NCI-H2107 (cell line): ENCODE data around the gene PRPF40B.

ENCODE experiments used
- DNase-seq: peaks from one replicate; lab custom pipeline; 2025; lab: John Stamatoyannopoulos, UW

PRPF40B gene

DNA sequence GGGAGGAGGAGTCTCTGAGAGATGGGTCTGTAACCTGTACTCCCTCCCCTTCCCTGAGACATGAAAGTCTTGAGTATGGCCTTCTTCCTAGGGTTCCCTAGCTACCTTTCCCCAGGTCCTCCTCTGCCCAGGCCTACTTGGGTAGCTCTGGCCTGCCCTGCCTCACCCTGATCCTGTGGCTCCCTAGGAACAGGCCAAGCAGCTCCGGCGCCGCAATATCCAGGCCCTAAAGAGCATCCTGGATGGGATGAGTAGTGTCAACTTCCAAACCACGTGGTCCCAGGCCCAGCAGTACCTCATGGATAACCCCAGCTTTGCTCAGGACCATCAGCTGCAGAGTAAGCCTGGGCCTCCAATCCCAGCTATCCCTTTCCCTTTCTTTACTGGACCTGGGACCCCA is 12.3 kb downstream of the PRPF40B start:
- no peak for DNase-seq

DNA sequence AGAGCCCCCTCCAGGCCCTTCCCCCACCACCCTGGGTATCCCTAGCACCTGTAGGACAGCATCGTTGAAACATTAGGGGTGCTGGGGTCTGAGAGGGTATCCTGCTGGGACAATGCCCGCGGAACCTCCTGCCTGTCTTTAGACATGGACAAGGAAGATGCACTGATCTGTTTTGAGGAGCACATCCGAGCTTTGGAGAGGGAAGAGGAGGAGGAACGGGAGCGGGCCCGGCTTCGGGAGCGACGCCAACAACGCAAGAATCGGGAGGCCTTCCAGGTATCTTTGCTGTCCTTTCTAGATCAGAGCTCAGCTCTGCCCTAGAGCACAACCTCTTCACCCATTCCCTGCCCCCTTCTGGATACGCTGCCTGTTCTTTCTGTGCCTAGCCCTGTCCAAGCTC is 13.2 kb downstream of the PRPF40B start:
- no peak for DNase-seq

DNA sequence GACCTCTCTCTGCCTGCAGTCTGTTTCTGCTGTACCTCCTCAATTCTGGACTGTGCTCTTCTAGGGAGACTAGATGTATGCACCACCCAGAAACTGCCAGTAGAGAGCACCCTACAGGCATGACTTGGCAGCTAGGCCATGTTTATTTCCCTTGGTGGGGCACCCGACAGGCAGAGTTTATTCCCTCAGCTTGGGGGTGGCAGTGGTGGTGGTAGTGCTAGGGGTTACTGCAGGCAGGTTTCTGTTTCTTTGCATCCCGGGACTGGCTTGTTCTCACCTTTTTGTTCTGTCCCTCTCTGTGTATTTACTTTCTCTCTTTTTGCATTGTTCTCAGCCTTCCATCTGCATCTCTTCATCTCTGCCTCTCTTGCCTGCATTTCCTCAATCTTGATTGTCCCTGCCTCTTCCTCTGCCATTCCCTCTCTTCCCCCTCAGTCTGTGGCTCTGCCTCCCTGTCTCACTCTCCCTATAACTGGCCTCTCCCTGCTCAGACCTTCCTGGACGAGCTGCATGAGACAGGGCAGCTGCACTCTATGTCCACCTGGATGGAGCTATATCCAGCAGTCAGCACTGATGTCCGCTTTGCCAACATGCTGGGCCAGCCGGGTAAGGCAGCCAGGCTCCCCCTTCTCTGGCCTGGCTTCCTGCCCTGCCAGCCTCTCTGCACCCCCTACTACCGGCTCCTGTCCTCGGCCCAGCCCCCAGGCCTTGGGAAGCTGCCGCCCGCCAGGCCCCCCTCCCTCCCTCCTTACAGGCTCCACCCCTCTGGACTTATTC is 13.8 kb downstream of the PRPF40B start:
- DNase-seq: no peak

DNA sequence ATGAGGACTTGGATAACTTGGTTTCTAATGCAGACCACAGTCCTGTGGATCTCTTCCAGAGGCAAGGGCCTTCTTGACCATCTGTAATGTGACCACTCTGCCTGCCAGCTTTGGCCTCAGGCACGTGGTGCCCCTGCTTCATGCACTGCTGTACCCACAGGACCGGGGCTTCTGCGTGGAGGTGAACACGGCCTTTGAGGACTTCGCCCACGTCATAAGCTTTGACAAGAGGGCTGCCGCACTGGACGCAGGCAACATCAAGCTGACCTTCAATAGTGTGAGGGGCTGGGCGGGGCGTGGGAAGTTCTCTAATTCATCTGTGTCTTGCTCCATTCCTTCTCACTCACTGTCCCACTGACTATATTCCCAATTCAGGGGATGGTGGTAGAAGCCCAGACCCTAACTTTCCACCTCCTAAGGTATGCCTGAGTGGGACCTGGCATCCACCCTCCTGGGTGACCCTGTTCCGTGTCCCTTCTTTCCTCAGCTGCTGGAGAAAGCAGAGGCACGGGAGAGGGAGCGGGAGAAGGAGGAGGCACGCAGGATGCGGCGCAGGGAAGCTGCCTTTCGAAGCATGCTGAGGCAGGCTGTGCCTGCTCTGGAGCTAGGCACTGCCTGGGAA is 18.5 kb downstream of the PRPF40B start:
- no peak for DNase-seq

GRCh38 chr12:49642370-49642802 is 19.0 kb downstream of the PRPF40B start:
- DNase-seq: no peak

DNA sequence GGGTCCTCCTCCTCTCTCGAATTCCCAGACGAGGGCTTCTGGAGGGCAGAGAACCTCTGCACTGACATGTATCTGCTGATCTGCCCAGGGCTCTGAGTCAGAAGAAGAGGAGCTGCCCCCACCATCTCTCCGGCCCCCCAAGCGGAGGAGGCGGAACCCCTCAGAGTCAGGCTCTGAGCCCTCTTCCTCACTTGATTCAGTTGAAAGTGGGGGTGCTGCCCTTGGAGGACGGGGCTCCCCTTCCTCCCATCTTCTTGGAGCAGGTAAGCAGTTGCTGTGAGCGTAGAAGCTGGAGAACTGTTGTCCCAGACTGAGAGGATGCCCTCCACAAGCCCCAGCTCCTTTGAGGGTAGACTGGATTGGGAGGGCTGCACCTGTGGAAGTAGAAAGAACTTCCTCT is 19.8 kb downstream of the PRPF40B start:
- no peak for DNase-seq

DNA sequence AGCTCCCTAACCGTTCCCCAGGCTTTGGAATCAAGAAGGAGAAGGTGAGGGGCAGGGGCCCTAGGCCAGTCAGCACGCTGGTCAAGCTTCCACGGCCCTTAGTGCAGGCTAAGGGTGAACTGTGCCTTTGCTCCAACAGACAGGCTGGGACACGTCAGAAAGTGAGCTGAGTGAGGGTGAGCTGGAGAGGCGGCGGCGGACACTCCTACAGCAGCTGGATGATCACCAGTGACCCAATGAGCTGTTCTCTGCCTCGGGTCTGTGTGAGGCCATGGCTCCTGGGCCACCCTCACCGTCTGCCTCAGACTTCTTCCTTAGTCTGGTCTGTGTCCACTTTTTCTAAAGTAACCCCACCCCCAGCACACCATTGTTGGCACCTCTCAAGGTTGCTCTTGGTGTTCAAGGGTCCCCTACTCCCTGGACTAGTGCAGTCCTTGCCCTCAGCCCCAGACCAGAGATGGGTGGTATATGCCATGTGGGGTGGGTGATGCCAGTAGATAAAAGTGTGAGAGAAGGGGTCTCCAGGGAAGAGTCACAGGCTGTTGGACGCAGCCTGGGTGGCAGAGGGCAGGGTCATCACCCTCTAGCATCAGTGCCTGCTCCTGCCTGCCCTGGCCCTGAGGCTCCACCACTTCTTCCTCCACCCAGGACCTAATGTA is 20.7 kb downstream of the PRPF40B start:
- no peak for DNase-seq

- peak; percentile 34 for DNase-seq
Observed at GRCh38 chr12:49644620-49644994, 21.2 kb downstream of the PRPF40B start.

GRCh38 chr12:49645146-49646039 is 22.0 kb downstream of the PRPF40B start:
- DNase-seq: no peak

- DNase-seq: no peak
Observed at GRCh38 chr12:49646331-49646830, 23.0 kb downstream of the PRPF40B start.

DNA sequence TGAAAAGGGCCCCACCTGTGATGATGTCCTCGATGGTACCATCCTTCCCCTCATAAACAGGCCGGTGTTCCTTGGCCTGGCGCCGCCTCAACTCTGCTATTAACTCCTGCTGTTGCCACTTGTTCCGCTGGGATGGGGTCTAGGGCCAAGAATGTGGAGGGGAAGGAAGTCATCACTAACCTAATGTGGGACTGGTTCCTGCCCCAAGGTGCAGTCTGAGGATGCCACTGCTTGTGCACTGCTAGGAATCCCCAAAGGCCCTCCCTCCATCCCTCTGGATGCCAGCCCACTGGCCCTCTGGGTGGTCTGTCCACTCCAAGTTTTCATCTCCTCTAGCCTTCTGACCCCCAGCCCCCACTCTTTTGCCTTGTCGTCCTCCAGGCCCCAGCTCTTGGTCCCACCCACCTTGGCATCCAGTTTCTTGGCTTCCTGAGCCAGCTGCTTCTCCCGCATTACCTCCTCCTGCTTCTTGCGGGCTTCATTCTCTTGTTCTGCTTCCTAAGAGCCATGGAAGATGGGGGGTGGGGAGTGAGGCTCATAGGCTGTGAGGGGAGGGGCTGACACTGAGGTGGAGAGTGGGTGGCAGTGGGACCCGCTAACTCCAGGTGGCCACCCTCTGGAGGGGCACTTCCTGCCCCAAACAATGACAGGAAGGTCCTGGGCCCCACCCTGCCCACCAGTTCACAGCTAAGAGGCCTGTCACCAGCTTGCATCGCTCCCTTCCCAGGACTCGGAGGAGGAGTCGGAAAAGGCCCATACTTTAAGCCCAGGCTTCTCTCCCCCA is 23.7 kb downstream of the PRPF40B start:
- no peak for DNase-seq

GRCh38 chr12:49647827-49648711 is 24.7 kb downstream of the PRPF40B start:
- no peak for DNase-seq

DNA sequence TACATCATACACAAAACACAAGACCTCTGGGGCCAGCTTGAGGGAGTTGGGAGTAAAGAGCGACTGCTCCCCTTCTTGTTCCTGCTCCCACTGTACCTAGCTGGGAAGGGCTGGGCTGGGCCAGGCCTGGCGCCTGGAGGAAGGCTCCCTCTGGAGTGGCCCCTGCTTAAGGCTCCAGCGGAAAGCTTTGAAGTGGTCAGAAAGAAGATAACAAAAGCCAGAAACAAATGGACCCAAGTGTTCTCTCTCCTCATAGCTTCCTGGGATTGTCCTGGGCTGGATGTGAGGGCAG is 25.3 kb downstream of the PRPF40B start:
- no peak for DNase-seq

DNA sequence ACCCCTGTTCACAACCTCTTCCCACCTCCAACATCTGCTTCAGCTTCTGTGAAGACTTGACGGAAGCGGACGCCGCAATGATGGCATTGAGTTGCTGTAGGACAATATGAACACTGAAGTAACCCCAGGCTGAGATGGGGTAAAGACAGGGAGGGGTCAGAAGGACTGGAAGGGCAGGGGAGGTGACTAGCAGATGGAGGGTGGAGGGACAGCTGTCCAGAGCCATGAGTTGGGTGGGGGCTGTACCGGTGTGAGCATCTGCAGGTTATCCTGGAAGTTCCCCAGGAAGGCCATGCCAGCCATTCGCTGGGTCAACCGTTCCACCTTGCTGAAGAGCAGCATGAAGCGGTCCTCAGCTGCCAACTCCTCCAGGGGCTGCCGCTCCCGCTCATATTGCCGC is 26.1 kb downstream of the PRPF40B start:
- DNase-seq: no peak

- no peak for DNase-seq
Observed at GRCh38 chr12:49649892-49650291, 26.5 kb downstream of the PRPF40B start.

GRCh38 chr12:49651855-49652254 is 28.5 kb downstream of the PRPF40B start:
- peak; percentile 57 for DNase-seq

GRCh38 chr12:49652921-49653520 is 29.7 kb downstream of the PRPF40B start:
- DNase-seq: no peak

DNA sequence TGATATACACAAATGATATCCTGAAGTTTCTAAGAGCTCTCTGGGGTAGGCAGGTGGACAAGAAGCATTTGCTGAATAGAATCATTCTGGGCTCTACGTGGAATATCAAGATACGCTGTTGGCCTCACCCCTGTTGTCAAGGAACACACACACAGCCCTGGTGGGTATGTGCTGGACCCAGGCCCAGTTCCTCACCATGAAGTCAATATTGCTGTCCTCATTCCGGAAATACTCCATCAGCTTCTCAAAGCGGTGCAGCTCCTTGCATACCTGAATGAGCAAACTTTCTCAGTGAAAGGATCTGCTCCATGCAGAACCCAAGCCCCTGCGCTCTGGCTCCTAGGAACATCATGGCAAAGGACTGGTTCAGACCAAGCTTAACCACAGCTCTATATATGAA is 31.4 kb downstream of the PRPF40B start:
- no peak for DNase-seq

DNA sequence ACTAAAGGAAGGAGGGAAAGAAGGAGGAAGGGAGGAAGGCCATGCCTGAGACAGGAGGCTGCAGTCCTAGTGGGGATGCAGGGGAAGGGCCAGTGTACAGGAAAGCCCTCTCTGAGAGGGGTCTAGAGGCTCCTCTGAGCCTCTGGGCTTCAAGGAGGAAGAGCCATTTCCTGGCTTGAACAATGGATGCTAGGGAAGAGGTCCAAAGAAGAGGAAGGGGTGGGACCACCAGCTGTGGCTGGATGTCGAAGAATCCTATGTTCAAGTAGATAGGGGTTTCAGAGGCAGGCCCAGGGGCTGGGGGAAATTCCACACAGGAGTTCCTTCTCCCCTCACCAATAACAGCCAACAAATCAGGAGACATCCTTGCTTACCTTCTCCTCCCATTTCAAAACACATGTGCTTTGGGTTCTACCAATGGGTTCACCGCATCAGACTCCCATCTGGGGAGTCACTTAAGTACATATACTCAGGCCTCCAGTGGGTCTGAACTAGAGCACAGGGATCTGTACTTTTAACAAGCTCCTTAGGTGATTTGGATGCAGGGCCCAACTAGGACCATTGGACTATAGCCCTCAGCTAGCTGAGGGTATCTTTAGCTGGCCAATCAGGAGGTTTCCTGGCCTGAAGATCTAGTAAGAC is 32.4 kb downstream of the PRPF40B start:
- no peak for DNase-seq

DNA sequence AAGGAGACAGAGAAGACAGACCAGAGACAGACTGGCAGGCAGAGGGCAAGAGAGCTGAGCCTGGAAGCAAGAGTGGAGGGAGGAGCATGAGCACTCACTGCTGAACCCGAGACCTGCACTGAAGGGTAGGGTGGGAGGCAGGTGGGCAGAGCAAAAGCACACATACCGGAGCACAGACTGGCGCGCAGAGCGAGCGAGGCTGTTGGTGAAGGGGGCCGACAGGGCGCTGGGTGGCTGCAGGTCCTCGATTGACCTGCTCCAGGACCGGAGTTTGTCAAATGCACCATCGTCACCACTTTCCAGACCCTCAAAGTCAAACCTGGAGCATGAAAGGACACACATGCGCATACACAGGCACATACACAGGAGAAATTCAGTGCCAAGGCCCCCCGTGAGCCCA is 34.9 kb downstream of the PRPF40B start:
- DNase-seq: no peak
